Measurements from ENCODE around the gene EFCAB7. TPM values are rescaled to one million over a fixed set of nuclear protein-coding genes. Genes with fewer than 3 reads are reported as not detected.

The EFCAB7 gene
- polyA plus RNA-seq, 1 donor (not counting 4 experiments of a cell fraction or from before 2014, with no cell fraction given): 4.9 TPM

DNA sequence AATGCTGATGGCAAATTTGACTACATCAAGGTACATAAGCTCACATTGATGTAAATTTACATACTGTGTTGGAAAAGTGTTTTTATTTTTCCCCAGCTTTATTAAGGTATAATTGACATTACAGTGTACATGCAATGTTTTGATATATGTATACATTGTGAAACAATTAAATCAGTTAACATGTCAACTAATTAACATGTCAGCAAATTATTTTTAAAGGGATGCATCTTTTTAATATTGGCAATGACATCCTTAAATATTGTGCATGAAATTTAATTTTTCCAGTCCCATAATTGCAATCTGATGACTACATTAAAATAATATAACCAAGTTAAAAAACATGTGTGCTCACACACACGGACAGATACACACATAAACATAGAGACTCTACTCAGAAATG, 9.4 kb downstream of the EFCAB7 start:
- no peak overlapping the region for H3K4me3 ChIP-seq (ENCODE audit: control insufficient read depth in 2 of 3, extremely low read depth in 1 of 3, insufficient read depth in 2 of 3, low read depth in 1 of 3, low read length in 3 of 3)
- H3K4me1 ChIP-seq (ENCODE audit: control insufficient read depth, extremely low read depth, insufficient read depth, low read length): no peaks in the 10 kb centered on the region
- TF ChIP-seq, protein P1, sequence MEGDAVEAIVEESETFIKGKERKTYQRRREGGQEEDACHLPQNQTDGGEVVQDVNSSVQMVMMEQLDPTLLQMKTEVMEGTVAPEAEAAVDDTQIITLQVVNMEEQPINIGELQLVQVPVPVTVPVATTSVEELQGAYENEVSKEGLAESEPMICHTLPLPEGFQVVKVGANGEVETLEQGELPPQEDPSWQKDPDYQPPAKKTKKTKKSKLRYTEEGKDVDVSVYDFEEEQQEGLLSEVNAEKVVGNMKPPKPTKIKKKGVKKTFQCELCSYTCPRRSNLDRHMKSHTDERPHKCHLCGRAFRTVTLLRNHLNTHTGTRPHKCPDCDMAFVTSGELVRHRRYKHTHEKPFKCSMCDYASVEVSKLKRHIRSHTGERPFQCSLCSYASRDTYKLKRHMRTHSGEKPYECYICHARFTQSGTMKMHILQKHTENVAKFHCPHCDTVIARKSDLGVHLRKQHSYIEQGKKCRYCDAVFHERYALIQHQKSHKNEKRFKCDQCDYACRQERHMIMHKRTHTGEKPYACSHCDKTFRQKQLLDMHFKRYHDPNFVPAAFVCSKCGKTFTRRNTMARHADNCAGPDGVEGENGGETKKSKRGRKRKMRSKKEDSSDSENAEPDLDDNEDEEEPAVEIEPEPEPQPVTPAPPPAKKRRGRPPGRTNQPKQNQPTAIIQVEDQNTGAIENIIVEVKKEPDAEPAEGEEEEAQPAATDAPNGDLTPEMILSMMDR (optimal IDR thresholded peaks at IDR 0.05 in 1 of 3, IDR thresholded peaks at IDR 0.05 in 1 of 3, conservative IDR thresholded peaks at IDR 0.05 in 1 of 3; ENCODE audit: extremely low read depth in 1 of 3, insufficient read depth in 2 of 3, low read length in 3 of 3): no peak
- TF ChIP-seq EZH2 (IDR thresholded peaks at IDR 0.05; ENCODE audit: low read length): no peak
- no peak overlapping the region for H2AFZ ChIP-seq (ENCODE audit: control insufficient read depth, low read length)
- H3K9me3 ChIP-seq (ENCODE audit: control insufficient read depth, low read depth, low read length): no peaks in the 10 kb centered on the region
- H3K36me3 ChIP-seq (ENCODE audit: control insufficient read depth in 2 of 2, extremely low read depth in 1 of 2, insufficient read depth in 2 of 2, low read length in 2 of 2): peaks cover 0 to 2% of the 10 kb centered on the region in 2 experiments
- H3K27me3 ChIP-seq (ENCODE audit: control insufficient read depth, extremely low read depth, insufficient read depth, low read length): no peaks in the 10 kb centered on the region
- H3K79me2 ChIP-seq (ENCODE audit: control insufficient read depth, insufficient read depth, low read length): no peaks in the 10 kb centered on the region
- dilution Hi-C loops (cut with MboI; ENCODE audit: extremely low pct_ligation_motif_present, low sequenced_read_pairs): no loop called here
- no peak overlapping the region for H3K27ac ChIP-seq (ENCODE audit: control insufficient read depth, insufficient read depth, low read length)
- H3K9ac ChIP-seq (ENCODE audit: control insufficient read depth, extremely low read depth, insufficient read depth, low read length): no peak overlapping the region
- no peaks in the 10 kb centered on the region for H3K9me1 ChIP-seq (ENCODE audit: control insufficient read depth, extremely low read depth, insufficient read depth, low read length)
- no peak for FAIRE-seq
- no peak overlapping the region for H3K4me2 ChIP-seq (ENCODE audit: control insufficient read depth, extremely low read depth, insufficient read depth, low read depth, low read length)
- H4K20me1 ChIP-seq (ENCODE audit: control insufficient read depth, extremely low read depth, insufficient read depth, low read length): no peaks in the 10 kb centered on the region
- no peak for DNase-seq (ENCODE audit: low read depth, low spot score)

DNA sequence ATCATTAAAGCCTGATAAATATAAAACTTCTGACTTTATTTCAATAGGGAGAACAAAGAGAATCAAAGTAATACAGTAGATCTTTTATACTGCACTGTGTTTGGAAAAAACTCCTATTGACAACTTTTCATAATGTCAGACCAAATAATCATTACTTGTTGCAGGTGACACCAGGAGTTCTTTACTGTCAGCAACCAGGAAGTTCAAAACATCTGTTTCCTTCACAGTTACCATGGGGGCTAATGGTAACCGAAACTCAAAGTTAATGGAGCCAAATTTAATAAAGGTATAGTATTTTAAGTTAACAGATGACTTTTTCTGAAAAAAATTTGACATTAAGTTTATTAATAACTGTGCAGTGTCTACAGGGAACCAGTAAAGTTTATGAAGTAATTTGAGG, 10.6 kb downstream of the EFCAB7 start:
- Histone ChIP-seq H3K9ac (ENCODE audit: control insufficient read depth, extremely low read depth, insufficient read depth, low read length) (no peak overlapping the region), H3K9me3 (ENCODE audit: control insufficient read depth, low read depth, low read length) (no peaks in the 10 kb centered on the region), H3K4me3 (ENCODE audit: control insufficient read depth in 2 of 3, extremely low read depth in 1 of 3, insufficient read depth in 2 of 3, low read depth in 1 of 3, low read length in 3 of 3) (no peak overlapping the region), H4K20me1 (ENCODE audit: control insufficient read depth, extremely low read depth, insufficient read depth, low read length) (no peaks in the 10 kb centered on the region), H3K9me1 (ENCODE audit: control insufficient read depth, extremely low read depth, insufficient read depth, low read length) (no peaks in the 10 kb centered on the region), H3K36me3 (ENCODE audit: control insufficient read depth in 2 of 2, extremely low read depth in 1 of 2, insufficient read depth in 2 of 2, low read length in 2 of 2) (peaks cover 0 to 2% of the 10 kb centered on the region in 2 experiments), H3K27ac (ENCODE audit: control insufficient read depth, insufficient read depth, low read length) (no peak overlapping the region), H2AFZ (ENCODE audit: control insufficient read depth, low read length) (no peak overlapping the region), H3K79me2 (ENCODE audit: control insufficient read depth, insufficient read depth, low read length) (no peaks in the 10 kb centered on the region), H3K4me1 (ENCODE audit: control insufficient read depth, extremely low read depth, insufficient read depth, low read length) (no peaks in the 10 kb centered on the region), H3K27me3 (ENCODE audit: control insufficient read depth, extremely low read depth, insufficient read depth, low read length) (no peaks in the 10 kb centered on the region), H3K4me2 (ENCODE audit: control insufficient read depth, extremely low read depth, insufficient read depth, low read depth, low read length) (no peak overlapping the region)
- dilution Hi-C loops (cut with MboI; ENCODE audit: extremely low pct_ligation_motif_present, low sequenced_read_pairs): no loop called here
- DNase-seq (ENCODE audit: low read depth, low spot score) (no peak), FAIRE-seq (no peak)
- TF ChIP-seq, protein P1 (optimal IDR thresholded peaks at IDR 0.05 in 1 of 3, IDR thresholded peaks at IDR 0.05 in 1 of 3, conservative IDR thresholded peaks at IDR 0.05 in 1 of 3; ENCODE audit: extremely low read depth in 1 of 3, insufficient read depth in 2 of 3, low read length in 3 of 3): no peak
- TF ChIP-seq EZH2 (IDR thresholded peaks at IDR 0.05; ENCODE audit: low read length): no peak
